NCI-H2196 (cell line): ENCODE data around the gene SGMS1.
A peak's percentile ranks its signal among the peaks of the same experiment; 100 is the strongest.

Experiments
- DNase-seq: peaks from one replicate; lab custom pipeline; 2025; ENCODE audit not compliant: unreplicated experiment; lab: John Stamatoyannopoulos, UW

SGMS1 gene

GRCh38 chr10:50324046-50324445, 299.7 kb downstream of the SGMS1 start:
- no peak for DNase-seq

- DNase-seq: peak; percentile 1
Observed at GRCh38 chr10:50322077-50322476, 301.7 kb downstream of the SGMS1 start.

GRCh38 chr10:50318129-50318528, 305.6 kb downstream of the SGMS1 start:
- no peak for DNase-seq

- DNase-seq: no peak
Observed at GRCh38 chr10:50316695-50317648, 306.8 kb downstream of the SGMS1 start.

- no peak for DNase-seq
Observed at GRCh38 chr10:50316174-50316573, 307.6 kb downstream of the SGMS1 start.

- DNase-seq: no peak
Observed at GRCh38 chr10:50315424-50315823, 308.3 kb downstream of the SGMS1 start.

GRCh38 chr10:50314169-50315071, 309.3 kb downstream of the SGMS1 start:
- DNase-seq: no peak

- no peak for DNase-seq
Observed at GRCh38 chr10:50312464-50313437, 311.0 kb downstream of the SGMS1 start.

GRCh38 chr10:50310560-50311174, 313.1 kb downstream of the SGMS1 start:
- DNase-seq: no peak

GRCh38 chr10:50309342-50309741, 314.4 kb downstream of the SGMS1 start:
- no peak for DNase-seq

- no peak for DNase-seq
Observed at GRCh38 chr10:50304660-50305059, 319.1 kb downstream of the SGMS1 start.

- DNase-seq: no peak
Observed at GRCh38 chr10:50299948-50300669, 323.6 kb downstream of the SGMS1 start.

- DNase-seq: no peak
Observed at GRCh38 chr10:50295367-50295766, 328.4 kb downstream of the SGMS1 start.

- DNase-seq: no peak
Observed at GRCh38 chr10:50294582-50294981, 329.2 kb downstream of the SGMS1 start.

- no peak for DNase-seq
Observed at GRCh38 chr10:50293513-50294313, 330.0 kb downstream of the SGMS1 start.

GRCh38 chr10:50291261-50291850, 332.4 kb downstream of the SGMS1 start:
- DNase-seq: no peak

- no peak for DNase-seq
Observed at GRCh38 chr10:50289196-50289595, 334.6 kb downstream of the SGMS1 start.
